EL (cell line): Measurements from ENCODE around the gene THOC1.

Experiments
- DNase-seq: peaks from one replicate; pipeline ENCODE4 v3.0.0-alpha.2; 2016

THOC1 gene

DNA sequence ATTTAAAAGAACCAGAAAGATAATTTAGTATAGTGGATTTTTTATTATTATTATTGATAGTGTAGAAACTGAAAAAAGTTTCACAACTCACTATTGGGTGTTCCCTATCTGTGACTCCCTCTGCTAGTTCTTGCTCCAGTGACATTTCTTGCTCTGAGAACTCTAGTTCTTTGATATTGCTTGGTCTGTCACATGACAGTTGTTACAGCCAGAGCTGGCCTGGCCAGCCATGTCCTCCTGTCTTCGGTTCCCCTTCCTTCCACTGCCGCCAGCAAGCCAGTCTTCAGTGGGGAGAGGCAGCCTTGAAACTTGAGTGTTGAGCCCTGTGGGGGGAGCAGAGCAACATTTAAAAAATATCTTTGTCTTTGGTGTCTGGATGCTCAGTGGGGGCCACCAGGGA, 7.6 kb upstream of the THOC1 start:
- DNase-seq = no peak

DNA sequence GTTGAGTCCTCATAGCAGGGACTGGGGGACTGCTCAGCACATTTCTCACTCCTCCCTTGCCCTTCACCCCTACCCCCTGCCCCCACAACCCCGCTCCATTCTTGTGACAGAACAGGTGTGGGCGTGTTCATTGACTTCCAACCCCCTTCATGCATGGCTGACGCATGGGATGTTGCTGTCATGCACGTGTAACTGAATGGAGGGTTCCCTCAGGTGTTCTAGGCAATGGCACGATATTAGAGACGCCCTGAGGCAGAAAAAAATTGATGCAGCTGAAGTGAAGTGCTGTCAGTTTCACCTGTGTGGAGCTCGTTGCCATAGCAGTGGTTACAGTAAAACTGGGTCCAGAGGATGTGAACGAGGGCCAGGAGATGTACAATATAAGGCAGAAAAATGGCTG, 6.5 kb upstream of the THOC1 start:
- no peak for DNase-seq

- DNase-seq = no peak
These were observed 5.7 kb upstream of the THOC1 start for GRCh38 chr18:273525-273924.

GRCh38 chr18:272650-273049, 4.8 kb upstream of the THOC1 start:
- no peak for DNase-seq

GRCh38 chr18:269480-270095, 1.7 kb upstream of the THOC1 start:
- no peak for DNase-seq

DNA sequence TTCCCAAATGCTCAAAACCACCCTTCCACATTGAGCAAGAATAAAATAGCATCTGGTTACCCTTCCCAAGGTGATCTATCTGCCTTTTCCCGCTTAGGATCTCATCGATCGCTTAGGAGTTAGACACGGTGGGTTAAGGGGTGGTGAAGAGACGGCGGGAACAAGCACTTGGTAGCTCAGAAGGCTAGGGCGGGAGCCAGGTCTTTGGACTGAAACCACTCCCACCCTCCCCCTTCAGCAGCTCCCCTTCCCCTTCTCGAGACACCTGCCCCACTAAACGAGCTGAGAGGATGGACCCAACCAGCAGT, 513 bp downstream of the THOC1 start:
- no peak for DNase-seq

DNA sequence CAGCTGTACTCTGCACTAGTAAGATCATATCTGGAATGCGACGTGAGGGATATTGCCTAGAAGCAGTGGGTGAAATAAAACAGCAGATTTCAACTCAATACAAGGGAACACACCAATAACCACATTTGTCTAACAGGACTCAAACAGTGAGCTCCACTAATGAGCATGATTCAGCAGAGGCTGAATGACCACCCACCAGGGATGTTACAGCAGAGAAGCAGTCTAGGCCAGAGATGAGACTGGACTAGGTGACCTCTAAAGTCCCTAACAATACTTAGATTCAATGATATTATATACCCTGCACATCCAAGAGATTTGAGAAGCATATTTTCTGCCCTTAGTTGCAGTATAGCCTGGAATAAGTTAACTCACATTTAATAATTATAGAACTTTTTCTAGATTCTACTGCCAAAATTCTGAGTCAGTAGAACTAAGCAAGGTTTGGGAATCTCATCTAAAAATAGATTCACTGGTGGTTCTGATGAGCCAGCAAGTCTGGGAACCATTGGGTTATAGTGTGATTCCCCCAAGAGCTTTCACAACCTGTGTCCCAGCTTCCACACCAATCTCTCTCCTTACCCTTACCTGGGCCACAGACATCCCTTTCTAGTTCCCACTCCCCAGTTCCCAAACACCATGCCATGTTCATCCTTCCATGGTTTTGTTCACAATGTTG, 6.3 kb downstream of the THOC1 start:
- DNase-seq = no peak

GRCh38 chr18:260547-260946, 7.3 kb downstream of the THOC1 start:
- DNase-seq = no peak

DNA sequence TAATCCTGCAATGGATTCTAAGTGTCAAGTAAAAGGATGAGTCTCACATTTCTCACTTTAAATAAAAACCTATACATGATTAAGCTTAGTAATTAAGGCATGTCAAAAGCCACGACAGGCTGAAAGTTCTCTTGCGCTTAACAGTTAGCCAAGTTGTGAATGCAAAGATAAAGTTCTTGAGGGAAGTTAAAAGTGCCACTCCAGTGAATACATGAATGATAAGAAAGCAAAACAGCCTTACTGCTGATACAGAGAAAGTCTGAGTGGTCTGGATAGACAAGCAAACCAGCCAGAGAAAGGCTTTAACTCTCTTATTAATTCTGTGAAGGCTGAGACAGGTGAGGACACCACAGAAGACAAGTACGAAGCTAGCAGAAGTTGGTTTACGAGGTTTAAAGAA, 12.7 kb downstream of the THOC1 start:
- no peak for DNase-seq

GRCh38 chr18:253121-253520, 14.7 kb downstream of the THOC1 start:
- no peak for DNase-seq

GRCh38 chr18:251572-251971, 16.3 kb downstream of the THOC1 start:
- DNase-seq = no peak

DNA sequence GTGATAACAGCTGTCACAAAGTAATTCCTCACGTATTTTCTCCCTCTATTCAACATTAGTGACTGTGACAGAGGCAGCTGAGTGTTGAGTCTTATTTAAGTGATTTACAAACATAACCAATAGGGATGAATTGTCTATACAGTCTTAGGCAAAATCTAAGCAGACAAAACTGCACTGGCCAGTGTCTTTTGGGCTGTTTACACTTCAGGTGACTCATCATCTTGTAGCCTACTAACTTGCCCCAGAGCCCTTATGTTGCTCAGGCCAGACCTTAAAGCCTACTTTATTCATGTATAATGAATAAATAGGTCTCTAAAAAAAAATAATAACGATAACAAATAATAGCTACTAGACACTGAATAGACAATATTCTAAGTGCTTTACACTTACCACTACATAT, 17.2 kb downstream of the THOC1 start:
- DNase-seq = peak; percentile 36

- DNase-seq = no peak
These were observed 19.8 kb downstream of the THOC1 start for GRCh38 chr18:248053-248452.

DNA sequence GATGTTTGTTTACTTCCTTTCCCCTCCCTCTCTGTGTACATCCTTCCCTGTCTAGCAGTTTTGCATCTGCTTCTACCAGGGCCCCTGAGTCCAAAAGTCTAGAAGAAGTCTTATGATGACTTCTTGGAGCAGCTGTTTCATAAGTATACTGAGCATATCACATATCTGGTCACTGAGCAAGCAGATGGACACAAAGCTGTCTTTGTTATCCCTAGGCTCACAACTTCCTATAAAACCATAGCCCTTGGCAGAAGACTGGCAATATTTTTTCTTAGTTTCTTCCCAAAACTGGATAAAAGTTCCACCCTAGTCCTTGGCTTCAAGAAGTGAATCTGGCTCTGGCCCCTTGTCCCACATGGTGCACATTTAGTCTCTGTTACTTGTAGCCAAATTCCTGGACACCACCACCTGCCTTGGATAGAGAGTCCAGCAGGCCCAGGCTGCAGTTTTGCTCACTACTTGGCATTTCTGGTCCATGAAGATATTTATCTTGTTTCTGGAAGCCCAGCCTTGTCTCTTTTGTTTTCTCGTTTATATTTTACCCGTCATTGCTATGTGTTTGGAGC, 22.5 kb downstream of the THOC1 start:
- no peak for DNase-seq

- DNase-seq = no peak
These were observed 27.7 kb downstream of the THOC1 start for GRCh38 chr18:240175-240574.

DNA sequence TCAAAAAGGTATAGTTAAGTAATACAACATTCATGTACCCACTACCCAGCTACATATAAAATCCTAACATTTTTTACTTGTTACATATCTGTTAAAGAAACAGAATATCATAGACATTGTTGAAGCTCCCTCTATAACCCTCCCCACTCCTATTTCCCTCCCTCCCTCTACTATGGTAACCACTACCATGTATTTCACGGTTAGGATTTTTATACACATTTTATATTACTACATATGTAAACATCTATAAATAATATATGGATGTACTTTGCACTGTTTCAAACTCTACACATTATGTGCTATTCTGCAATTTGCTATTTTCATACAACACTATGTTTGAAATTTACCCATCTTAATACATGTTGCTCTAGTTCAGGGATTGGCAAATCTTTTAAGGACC, 36.3 kb downstream of the THOC1 start:
- no peak for DNase-seq

- DNase-seq = peak; percentile 20
These were observed 39.3 kb downstream of the THOC1 start for GRCh38 chr18:228586-228985.

DNA sequence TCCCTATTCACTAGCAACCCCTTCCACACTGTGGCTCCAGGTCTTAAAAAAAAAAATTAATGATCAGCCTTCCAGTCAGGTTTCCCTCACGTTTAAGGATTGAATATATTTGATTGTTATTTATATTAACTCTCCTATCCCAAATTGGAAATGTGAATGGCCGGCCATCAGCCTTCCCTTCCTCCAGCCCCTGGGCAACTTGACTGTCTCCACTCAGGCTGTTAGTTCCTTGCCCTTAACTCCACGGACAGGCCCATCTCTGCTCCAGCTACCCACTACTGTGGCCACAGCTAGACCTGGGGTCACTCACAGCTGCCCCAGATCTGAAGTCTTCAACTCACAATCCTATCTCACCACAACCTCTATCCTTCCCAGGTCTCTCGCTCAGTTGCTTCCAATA, 39.9 kb downstream of the THOC1 start:
- no peak for DNase-seq

- no peak for DNase-seq
These were observed 40.5 kb downstream of the THOC1 start for GRCh38 chr18:227374-227773.

DNA sequence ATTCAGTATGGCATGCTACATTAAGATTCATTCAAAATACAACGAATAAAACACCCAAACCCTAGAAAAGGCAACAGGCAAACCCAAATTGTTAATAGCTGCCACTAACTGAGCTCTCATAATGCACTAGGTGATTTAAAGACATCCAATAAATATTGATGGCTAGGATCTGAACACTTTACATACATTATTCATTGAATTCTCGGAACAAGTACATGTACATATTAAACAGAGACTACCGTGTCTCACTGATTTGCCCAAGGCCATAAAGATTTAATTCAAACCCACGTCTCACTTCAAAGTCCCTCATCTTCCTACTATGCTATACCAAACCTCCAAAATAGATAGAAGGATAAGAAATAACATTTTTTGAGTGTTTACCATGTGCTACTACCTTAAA, 42.1 kb downstream of the THOC1 start:
- DNase-seq = no peak

- DNase-seq = no peak
These were observed 47.1 kb downstream of the THOC1 start for GRCh38 chr18:220708-221107.

GRCh38 chr18:217532-218336, 50.1 kb downstream of the THOC1 start:
- no peak for DNase-seq

DNA sequence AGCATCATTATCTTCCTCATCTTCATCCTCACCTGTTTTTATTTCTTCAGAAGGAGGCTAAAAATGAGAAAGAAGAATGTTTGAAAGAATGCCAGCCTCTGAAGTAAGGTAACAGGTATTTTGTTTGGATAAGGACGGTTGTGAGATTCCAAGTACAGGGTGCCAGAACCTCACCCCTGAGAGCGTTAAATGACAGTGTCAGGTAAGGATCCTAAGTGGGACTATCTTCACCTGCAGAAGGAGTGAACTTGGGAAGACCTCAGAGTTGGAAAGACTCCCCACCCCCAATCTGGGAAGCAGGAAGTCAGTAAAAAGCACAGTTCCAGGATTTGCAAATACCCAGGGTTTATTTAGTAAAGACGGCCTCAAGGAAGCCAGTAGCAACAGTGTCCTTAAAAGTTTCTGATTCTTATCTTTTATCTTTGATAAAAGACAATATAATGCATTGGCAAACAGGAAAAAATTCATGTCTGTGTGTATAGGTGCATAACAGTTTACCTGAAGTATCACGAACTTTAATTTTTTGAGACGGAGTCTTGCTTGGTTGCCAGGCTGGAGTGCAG, 52.3 kb downstream of the THOC1 start:
- no peak for DNase-seq

DNA sequence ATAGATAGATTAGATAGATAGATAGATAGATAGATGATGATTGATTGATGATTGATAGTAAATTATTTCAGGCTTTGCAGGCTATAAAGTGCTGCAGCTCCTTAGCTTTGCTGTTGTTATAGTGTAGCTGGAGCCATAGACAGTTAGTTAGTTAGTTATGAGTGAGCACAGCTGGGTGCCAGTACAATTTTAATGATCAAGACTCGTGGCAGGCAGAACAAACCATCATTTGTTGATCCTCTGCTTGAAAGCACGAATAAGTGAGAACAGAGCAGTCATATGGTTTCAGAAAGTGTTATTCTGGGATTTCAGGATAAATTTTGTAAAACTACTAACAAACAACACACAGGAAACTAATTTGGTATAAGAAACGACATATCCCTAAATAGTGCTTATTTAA, 53.9 kb downstream of the THOC1 start:
- DNase-seq = no peak
